Spleen (tissue), 11 donors: ENCODE data around the gene LDLRAD1. TPM values are rescaled to one million over a fixed set of nuclear protein-coding genes. Genes with fewer than 3 reads are reported as not detected.
"Not testable (repeated sequence)": the region's sequence is repeated elsewhere in the genome, so short reads cannot be mapped to it uniquely, and the experiment has no call there.

ENCODE experiments used
- DNase-seq: peaks from one replicate; pipeline ENCODE4 v3.0.0-alpha.2; 2020
- H3K27ac ChIP-seq, 8 donors: fragments of 200-600 bp; sonication (generic) in 7 of 8; 1 replicate in 4 of 8; 2 replicates in 4 of 8; pipeline versions ENCODE4 v1.5.0 to v1.8.0; 2016 to 2021; ENCODE audit warnings: inconsistent platforms in 4 of 8, mild to moderate bottlenecking in 4 of 8, moderate library complexity in 1 of 8
- H3K27me3 ChIP-seq, 7 donors: fragments of 200-600 bp; sonication (generic) in 6 of 7; replicated peaks in 1 of 7; 1 replicate in 4 of 7; 2 replicates in 3 of 7; pipeline versions ENCODE4 v1.5.0 to v1.8.0; 2016 to 2021; ENCODE audit warnings: inconsistent platforms in 3 of 7, mild to moderate bottlenecking in 1 of 7
- H3K36me3 ChIP-seq, 6 donors: fragments of 200-600 bp; sonication (generic) in 5 of 6; 1 replicate in 4 of 6; 2 replicates in 2 of 6; pipeline versions ENCODE4 v1.5.0 to v1.8.0; 2016 to 2021; ENCODE audit warnings: inconsistent platforms in 2 of 6
- H3K4me1 ChIP-seq, 6 donors: fragments of 200-600 bp; sonication (generic) in 5 of 6; 1 replicate in 3 of 6; 2 replicates in 3 of 6; pipeline versions ENCODE4 v1.5.0 to v1.8.0; 2016 to 2021; ENCODE audit warnings: inconsistent platforms in 3 of 6
- H3K4me3 ChIP-seq, 8 donors: fragments of 200-600 bp; sonication (generic) in 7 of 8; 1 replicate in 4 of 8; 2 replicates in 4 of 8; pipeline versions ENCODE4 v1.5.0 to v1.8.0; 2016 to 2021; ENCODE audit warnings: inconsistent platforms in 4 of 8, mild to moderate bottlenecking in 4 of 8, moderate library complexity in 2 of 8
- H3K9me3 ChIP-seq, 8 donors: fragments of 200-600 bp; sonication (generic) in 7 of 8; 1 replicate in 4 of 8; 2 replicates in 4 of 8; pipeline versions ENCODE4 v1.5.0 to v1.8.0; 2016 to 2021; ENCODE audit warnings: inconsistent platforms in 4 of 8
- CTCF ChIP-seq, 11 experiments: fragments of 200-600 bp in 7 of 11; fragments of 450-650 bp in 4 of 11; sonication (generic) in 4 of 11; IDR thresholded peaks in 8 of 11; conservative IDR thresholded peaks in 3 of 11; 1 replicate in 7 of 11; 2 replicates in 4 of 11; pipeline versions ENCODE4 v1.4.0 to v1.8.0; 2016 to 2021; ENCODE audit warnings: antibody characterized with exemption in 11 of 11, inconsistent platforms in 4 of 11, mild to moderate bottlenecking in 1 of 11
- POLR2A ChIP-seq, 3 donors: fragments of 450-650 bp; IDR thresholded peaks; one replicate each; pipeline ENCODE4 v1.5.1; 2017; ENCODE audit warnings: antibody characterized with exemption in 3 of 3, mild to moderate bottlenecking in 1 of 3
- POLR2AphosphoS5 ChIP-seq, 3 donors: sonication (generic); formaldehyde crosslinking; IDR thresholded peaks; one replicate each; pipeline ENCODE4 v1.5.1; 2017; ENCODE audit warnings: antibody characterized with exemption in 3 of 3
- WGBS, 5 donors: extraction: QIAGEN DNeasy Blood & Tissue Kit in 3 of 5; methylation state at CpG; one replicate each; pipeline versions ENCODE4 v1.1.5 to v1.1.7; 2013 to 2018; 5-methylcytosine and 5-hydroxymethylcytosine counted together
- intact Hi-C: fragments of 100-400 bp; cut with DNase I; formaldehyde crosslinking; loops from one replicate; pipeline ENCODE4 v1.15.0; 2023; ENCODE audit warnings: low total_unique reads
- polyA plus RNA-seq, 3 donors: library from polyadenylated mRNA; stranded (reverse); fragments of 200-250 nt; gene quantifications; one replicate each; pipeline ENCODE4 v1.2.1, GENCODE V29; 2013
- total RNA-seq, 7 donors: library from RNA; depleted of rRNA in 3 of 7; stranded (reverse); fragments of >200 nt in 3 of 7; fragmentation: NEBNext Ultra II Directional in 4 of 7; extraction: Animal tissue kit (Norgen Biotek cat#: 25700) in 4 of 7; gene quantifications; one replicate each; pipeline versions ENCODE4 v1.1.0 to v1.2.1, GENCODE V29; 2016 to 2021
- donor health status: healthy with polysubstance abuse.
- donor health status: DM: no; HTN: no; CAD: no; lungs with moderate emphysema.
- donor health status: DM: no; HTN: no; CAD: no.
- donor health status: Bipolar disorder and iron deficiency.
- donor health status: healthy.
- donor health status: DM: no; HTN: no; CAD: no.
- donor health status: DM: yes; HTN: yes; CAD: no.

LDLRAD1 gene
- total and polyA plus RNA-seq, 10 donors: not detected

- H3K9me3 ChIP-seq: no peaks in the 10 kb centered on the region
- peak; percentile 99 for DNase-seq
- H3K36me3 ChIP-seq: peaks cover 0 to 30% (median 0%) of the 10 kb centered on the region in 6 donors
- H3K4me1 ChIP-seq: peaks cover 44 to 69% (median 60%) of the 10 kb centered on the region in 6 donors
- H3K27me3 ChIP-seq: no peaks in the 10 kb centered on the region
- intact Hi-C loops: no loop called here
- H3K27ac ChIP-seq: peak within 1 kb of the TSS; percentile 95 to 100 (median 98)
- WGBS, 5 donors: 0 to 1% (median 0%) methylated on average over 45 to 59 of the region's 59 CpGs
- peak within 1 kb of the TSS; percentile 75 to 97 (median 90) for H3K4me3 ChIP-seq
- TF ChIP-seq CTCF (IDR thresholded peaks at IDR 0.05 in 8 of 11, conservative IDR thresholded peaks at IDR 0.05 in 3 of 11): peak in 6 of 11 experiments; percentile 18 to 62 (median 33)
- peak in 2 of 3 donors; percentile 59 to 81 for TF ChIP-seq POLR2A (IDR thresholded peaks at IDR 0.05)
- peak; percentile 93 to 95 (median 94) for TF ChIP-seq POLR2AphosphoS5 (IDR thresholded peaks at IDR 0.05)
Observed at GRCh38 chr1:54052934-54053744, 35.2 kb upstream of the LDLRAD1 start, which contains the start of the genes TCEANC2 and TMEM59. TCEANC2 (plus strand) TSS chr1:54053608; CDS start chr1:54054423, 815 bp downstream. TMEM59 (minus strand) TSS chr1:54053204; CDS start chr1:54053188, 16 bp downstream.

GRCh38 chr1:54052431-54052933 lies 34.5 kb upstream of the LDLRAD1 start:
- 0 to 1% (median 0%) methylated on average over 23 of the region's 23 CpGs for WGBS, 5 donors
- TF ChIP-seq CTCF (IDR thresholded peaks at IDR 0.05 in 8 of 11, conservative IDR thresholded peaks at IDR 0.05 in 3 of 11) (no peak), POLR2AphosphoS5 (IDR thresholded peaks at IDR 0.05) (no peak), POLR2A (IDR thresholded peaks at IDR 0.05) (no peak)
- Histone ChIP-seq H3K27ac (peak overlapping the region; percentile 95 to 100 (median 98)), H3K4me3 (peak overlapping the region; percentile 75 to 97 (median 90)), H3K4me1 (peaks cover 51 to 76% (median 67%) of the 10 kb centered on the region in 6 donors), H3K27me3 (no peaks in the 10 kb centered on the region), H3K36me3 (peaks cover 0 to 23% (median 0%) of the 10 kb centered on the region in 6 donors), H3K9me3 (no peaks in the 10 kb centered on the region)
- DNase-seq: peak; percentile 78
- intact Hi-C loops: no loop called here

- peak overlapping the region; percentile 95 to 100 (median 98) for H3K27ac ChIP-seq
- H3K9me3 ChIP-seq: no peaks in the 10 kb centered on the region
- WGBS, 5 donors: 3 to 5% (median 3%) methylated on average over 8 of the region's 8 CpGs
- H3K4me1 ChIP-seq: peaks cover 56 to 81% (median 72%) of the 10 kb centered on the region in 6 donors
- H3K36me3 ChIP-seq: peaks cover 0 to 24% (median 0%) of the 10 kb centered on the region in 6 donors
- TF ChIP-seq POLR2A (IDR thresholded peaks at IDR 0.05): no peak
- TF ChIP-seq POLR2AphosphoS5 (IDR thresholded peaks at IDR 0.05): no peak
- TF ChIP-seq CTCF (IDR thresholded peaks at IDR 0.05 in 8 of 11, conservative IDR thresholded peaks at IDR 0.05 in 3 of 11): no peak
- intact Hi-C loops: no loop called here
- peak overlapping the region; percentile 75 to 97 (median 90) for H3K4me3 ChIP-seq
- no peaks in the 10 kb centered on the region for H3K27me3 ChIP-seq
- DNase-seq: no peak
Observed at GRCh38 chr1:54051933-54052430, 34.0 kb upstream of the LDLRAD1 start.

GRCh38 chr1:54050435-54050834 lies 32.4 kb upstream of the LDLRAD1 start:
- H3K9me3 ChIP-seq, H3K27me3 ChIP-seq, intact Hi-C loops, DNase-seq, H3K4me3 ChIP-seq, H3K27ac ChIP-seq: not testable (repeated sequence)
- WGBS, 5 donors: 95 to 97% (median 96%) methylated on average over 12 of the region's 12 CpGs
- Histone ChIP-seq H3K36me3 (peaks cover 0 to 28% (median 2%) of the 10 kb centered on the region in 6 donors), H3K4me1 (peaks cover 56 to 88% (median 78%) of the 10 kb centered on the region in 6 donors)
